OCI-LY3 (cell line): ENCODE measurements around the gene RBM17.

Source experiments
- H2AFZ ChIP-seq: fragments of 200-600, 300-600 bp; shearing (Covaris generic); 2 replicates; pipeline ENCODE4 v1.6.0; 2014; ENCODE audit warnings: antibody characterized with exemption, low read depth, low read length
- H3K27ac ChIP-seq: fragments of 200-600, 300-600 bp; sonication (generic); 2 replicates; pipeline ENCODE4 v1.5.1; 2014; ENCODE audit warnings: mild to moderate bottlenecking, low read length, moderate library complexity, mixed read lengths
- H3K27me3 ChIP-seq: fragments of 200-600, 300-600 bp; sonication (generic); 2 replicates; pipeline ENCODE4 v1.6.1; 2014; ENCODE audit warnings: low read depth, low read length, mixed read lengths
- H3K36me3 ChIP-seq: fragments of 200-600, 300-600 bp; sonication (generic); replicated peaks from 2 replicates; pipeline ENCODE3; 2014; ENCODE audit warnings: low read depth, low read length, mixed read lengths
- H3K4me1 ChIP-seq: fragments of 300-600, 200-600 bp; sonication (generic); 2 replicates; pipeline ENCODE4 v1.6.1; 2014; ENCODE audit warnings: low read length, mixed read lengths
- H3K4me2 ChIP-seq: fragments of 200-600, 300-600 bp; sonication (generic); 2 replicates; pipeline ENCODE4 v1.6.1; 2014; ENCODE audit warnings: low read length, mixed read lengths
- H3K4me3 ChIP-seq: fragments of 300-600, 200-600 bp; sonication (generic); 2 replicates; pipeline ENCODE4 v1.5.1; 2014; ENCODE audit warnings: antibody characterized with exemption, mild to moderate bottlenecking, low read length, moderate library complexity
- H3K79me2 ChIP-seq: fragments of 300-600, 200-600 bp; shearing (Covaris generic); 2 replicates; pipeline ENCODE4 v1.6.1; 2014; ENCODE audit warnings: mild to moderate bottlenecking, low read length, mixed read lengths
- H3K9ac ChIP-seq: fragments of 300-600, 200-600 bp; shearing (Covaris generic); 2 replicates; pipeline ENCODE4 v1.6.0; 2014; ENCODE audit warnings: mild to moderate bottlenecking, low read length, moderate library complexity
- H3K9me3 ChIP-seq: fragments of 200-600, 300-600 bp; shearing (Covaris generic); 2 replicates; pipeline ENCODE4 v1.6.1; 2014; ENCODE audit warnings: low read length, mixed read lengths; ENCODE audit not compliant: insufficient read depth
- H4K20me1 ChIP-seq: fragments of 200-600, 300-600 bp; sonication (generic); 2 replicates; pipeline ENCODE4 v1.6.1; 2016; ENCODE audit warnings: low read length, mixed read lengths; ENCODE audit not compliant: insufficient read depth
- CTCF ChIP-seq: fragments of 200-600, 300-600 bp; sonication (generic); IDR thresholded peaks from 2 replicates; pipeline ENCODE4 v1.5.1; 2014; ENCODE audit warnings: antibody characterized with exemption, low read length, low read depth
- EZH2phosphoT487 ChIP-seq: fragments of 200-600 bp; shearing (Covaris generic); IDR thresholded peaks from 2 replicates; pipeline ENCODE4 v1.6.1; 2018; ENCODE audit warnings: antibody characterized with exemption, mixed run types, low read depth

The RBM17 gene

GRCh38 chr10:6070660-6071059 is 18.2 kb upstream of the RBM17 start:
- no peak overlapping the region for H3K4me3 ChIP-seq
- peak overlapping the region; percentile 68 for H3K4me2 ChIP-seq
- H3K79me2 ChIP-seq = no peaks in the 10 kb centered on the region
- no peaks in the 10 kb centered on the region for H3K27me3 ChIP-seq
- peaks cover 73% of the 10 kb centered on the region for H3K4me1 ChIP-seq
- no peaks in the 10 kb centered on the region for H3K36me3 ChIP-seq
- 0 out of 2 replicates have a peak overlapping the region, but pooled peaks have one; percentile 62 for H3K9ac ChIP-seq
- peaks cover 5% of the 10 kb centered on the region; the same call in 1 of the 2 replicates for H3K9me3 ChIP-seq
- no peaks in the 10 kb centered on the region for H4K20me1 ChIP-seq
- no peak overlapping the region for H2AFZ ChIP-seq
- peak overlapping the region; percentile 99 for H3K27ac ChIP-seq
- TF ChIP-seq EZH2phosphoT487 (no peak), CTCF (no peak)

DNA sequence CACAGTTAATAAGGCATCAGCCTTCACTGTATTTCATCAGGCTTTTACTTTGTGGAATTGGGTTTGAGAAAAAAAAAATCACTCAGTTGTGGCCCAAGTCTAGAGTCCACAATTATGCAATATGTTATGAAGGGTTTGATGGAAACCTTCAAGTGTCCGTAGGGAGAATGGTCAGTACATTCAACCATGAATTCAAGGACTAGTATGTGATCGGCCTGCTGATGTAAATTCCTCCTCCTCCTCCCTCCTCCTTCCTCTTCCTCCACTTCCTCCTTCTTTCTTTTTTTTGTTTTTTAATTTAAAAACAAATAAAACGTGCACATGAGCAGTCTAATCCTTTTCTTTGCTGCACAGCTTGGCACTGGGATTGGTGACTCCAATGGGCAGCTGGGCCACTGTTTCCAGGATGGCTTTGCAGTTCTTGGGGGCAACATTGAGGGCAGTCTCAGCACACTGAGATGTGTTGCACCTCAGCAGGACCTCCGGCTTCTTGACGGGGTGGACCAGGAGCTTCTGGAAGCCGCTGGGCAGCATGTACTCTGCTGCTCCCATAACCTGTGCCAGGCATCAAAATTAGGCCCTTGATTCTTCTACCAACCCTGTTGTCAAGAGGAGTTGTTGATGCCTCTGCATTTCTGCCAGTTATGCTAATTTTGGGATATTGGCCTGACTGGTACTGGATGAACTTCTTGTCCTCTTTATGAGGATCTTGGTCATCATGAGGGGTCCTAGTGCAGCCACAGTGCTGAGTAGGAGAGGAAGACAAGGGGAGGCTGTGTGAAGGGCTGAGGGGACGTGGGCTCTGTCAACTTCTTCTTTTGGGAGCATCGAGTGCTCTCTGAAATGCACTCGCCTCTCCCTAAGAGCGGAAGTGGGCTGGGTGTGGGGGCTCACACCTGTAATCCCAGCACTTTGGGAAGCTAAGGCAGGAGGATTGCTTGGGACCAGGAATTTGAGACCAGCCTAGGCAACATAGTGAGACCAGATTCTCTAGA is 17.4 kb upstream of the RBM17 start:
- no peaks in the 10 kb centered on the region for H3K27me3 ChIP-seq
- peaks cover 65% of the 10 kb centered on the region for H3K4me1 ChIP-seq
- H3K27ac ChIP-seq = peak overlapping the region; percentile 99
- no peak overlapping the region; the same call in 1 of the 2 replicates for H2AFZ ChIP-seq
- peak overlapping the region; percentile 62 for H3K9ac ChIP-seq
- H3K79me2 ChIP-seq = no peaks in the 10 kb centered on the region
- peak overlapping the region; percentile 44 for H3K4me3 ChIP-seq
- peak overlapping the region; percentile 68 for H3K4me2 ChIP-seq
- H3K36me3 ChIP-seq = no peaks in the 10 kb centered on the region
- peaks cover 5% of the 10 kb centered on the region; the same call in 1 of the 2 replicates for H3K9me3 ChIP-seq
- TF ChIP-seq EZH2phosphoT487 (no peak), CTCF (no peak)
- no peaks in the 10 kb centered on the region for H4K20me1 ChIP-seq

GRCh38 chr10:6072215-6072934 is 16.5 kb upstream of the RBM17 start:
- H3K27me3 ChIP-seq = no peaks in the 10 kb centered on the region
- H3K4me2 ChIP-seq = peak overlapping the region; percentile 68
- peak overlapping the region; percentile 44 for H3K4me3 ChIP-seq
- peaks cover 5% of the 10 kb centered on the region; the same call in 1 of the 2 replicates for H3K9me3 ChIP-seq
- H3K36me3 ChIP-seq = no peaks in the 10 kb centered on the region
- peaks cover 61% of the 10 kb centered on the region for H3K4me1 ChIP-seq
- H3K27ac ChIP-seq = peak overlapping the region; percentile 99
- peak overlapping the region; percentile 62 for H3K9ac ChIP-seq
- no peak for TF ChIP-seq CTCF
- H3K79me2 ChIP-seq = no peaks in the 10 kb centered on the region
- no peaks in the 10 kb centered on the region for H4K20me1 ChIP-seq
- no peak overlapping the region; the same call in 1 of the 2 replicates for H2AFZ ChIP-seq
